HCT116 (cell line): ENCODE data around the gene MAN1A1. TPM values are rescaled to one million over a fixed set of nuclear protein-coding genes. Genes with fewer than 3 reads are reported as not detected.

Source experiments
- ATAC-seq: fragments of 200-7000 bp; cut with Tn5 transposase; 2 replicates; pipeline ENCODE4 v1.9.1; 2020; ENCODE audit warnings: mild to moderate bottlenecking, moderate library complexity
- BruUV-seq: library from RNA; stranded (reverse); fragments of 400-500 nt; replicated peaks from 2 replicates; lab custom pipeline; 2021; lab: Mats Ljungman, UMichigan
- CTCF ChIA-PET: fragments of 300-600 bp; sonication (Branson Sonifier 250); formaldehyde crosslinking; loops from one replicate; lab custom pipeline; 2021; ENCODE audit warnings: antibody characterized with exemption; lab: Charles Lee
- POLR2A ChIA-PET: fragments of 300-600, 350-600 bp; sonication (Branson Sonifier 250); formaldehyde crosslinking; loops from one replicate; lab custom pipeline; 2021; ENCODE audit warnings: antibody characterized with exemption; lab: Charles Lee
- RAD21 ChIA-PET, 2 experiments: fragments of 300-600 bp; sonication (Branson Sonifier 250); formaldehyde crosslinking; loops; one replicate each; lab custom pipeline; 2023; ENCODE audit warnings: low total read pairs in 2 of 2; ENCODE audit not compliant: uncharacterized antibody in 2 of 2, unreplicated experiment in 2 of 2, low non-redundant PET in 1 of 2; lab: Charles Lee
- DNase-seq: peaks from one replicate; pipeline ENCODE4 v3.0.0-alpha.2; 2010; ENCODE audit warnings: low read depth, low spot score
- H2AFZ ChIP-seq: fragments of 200-600 bp; shearing (Covaris generic), sonication (generic); 2 replicates; pipeline ENCODE4 v1.6.1; 2017; ENCODE audit warnings: low read depth, mixed run types, mixed read lengths, antibody characterized with exemption, low read length; ENCODE audit not compliant: poor library complexity, severe bottlenecking
- H3K27ac ChIP-seq: 2 replicates; pipeline ENCODE4 v1.5.1; 2012; ENCODE audit warnings: low read depth, low read length
- H3K27me3 ChIP-seq: fragments of 200-600 bp; sonication (generic); 2 replicates; pipeline ENCODE4 v1.6.1; 2016; ENCODE audit warnings: mixed run types, low read length, mixed read lengths; ENCODE audit not compliant: insufficient read depth
- H3K36me3 ChIP-seq, 2 experiments: fragments of 200-500 bp in 1 of 2; fragments of 200-600 bp in 1 of 2; sonication (Bioruptor generic) in 1 of 2; sonication (generic) in 1 of 2; 2 replicates each; pipeline versions ENCODE4 v1.5.1 to v1.6.1; 2014 to 2016; ENCODE audit warnings: low read length in 2 of 2, inconsistent platforms in 1 of 2, mixed read lengths in 1 of 2, mixed run types in 1 of 2; ENCODE audit not compliant: insufficient read depth in 2 of 2, control insufficient read depth in 1 of 2
- H3K4me1 ChIP-seq, 2 experiments: fragments of 200-600 bp in 1 of 2; sonication (generic) in 1 of 2; 2 replicates each; pipeline versions ENCODE4 v1.5.1 to v1.6.1; 2012 to 2017; ENCODE audit warnings: low read length in 2 of 2, inconsistent platforms in 1 of 2, mild to moderate bottlenecking in 1 of 2, mixed read lengths in 1 of 2, mixed run types in 1 of 2, moderate library complexity in 1 of 2; ENCODE audit not compliant: insufficient read depth in 2 of 2, control insufficient read depth in 1 of 2
- H3K4me2 ChIP-seq: fragments of 200-600 bp; sonication (generic); 2 replicates; pipeline ENCODE4 v1.6.1; 2017; ENCODE audit warnings: mixed run types, low read length, mixed read lengths
- H3K4me3 ChIP-seq, 2 experiments: fragments of 200-600 bp in 1 of 2; sonication (generic) in 1 of 2; replicated peaks in 1 of 2; 2 replicates each; pipeline ENCODE4 v1.5.1; 2011 to 2016; ENCODE audit warnings: low read length in 2 of 2, control low read depth in 1 of 2, low read depth in 1 of 2, mild to moderate bottlenecking in 1 of 2, mixed read lengths in 1 of 2, mixed run types in 1 of 2
- H3K79me2 ChIP-seq: fragments of 200-600 bp; sonication (generic); 2 replicates; pipeline ENCODE4 v1.6.1; 2017; ENCODE audit warnings: mild to moderate bottlenecking, mixed run types, low read length, moderate library complexity, mixed read lengths; ENCODE audit not compliant: insufficient read depth
- H3K9ac ChIP-seq: fragments of 200-600 bp; sonication (generic); 2 replicates; pipeline ENCODE4 v1.6.1; 2016; ENCODE audit warnings: low read length, mixed read lengths
- H3K9me2 ChIP-seq: fragments of 200-600 bp; sonication (generic), shearing (Covaris generic); 2 replicates; pipeline ENCODE4 v1.6.1; 2017; ENCODE audit warnings: mixed run types, mild to moderate bottlenecking, moderate library complexity; ENCODE audit not compliant: insufficient read depth
- H3K9me3 ChIP-seq, 2 experiments: fragments of 200-500 bp in 1 of 2; fragments of 200-600 bp in 1 of 2; sonication (Bioruptor generic) in 1 of 2; sonication (generic) in 1 of 2; 2 replicates each; pipeline ENCODE4 v1.6.1; 2014 to 2017; ENCODE audit warnings: low read length in 2 of 2, mixed read lengths in 2 of 2, inconsistent platforms in 1 of 2, low read depth in 1 of 2, mild to moderate bottlenecking in 1 of 2, mixed run types in 1 of 2, moderate library complexity in 1 of 2; ENCODE audit not compliant: control insufficient read depth in 1 of 2, insufficient read depth in 1 of 2
- H4K20me1 ChIP-seq: fragments of 200-600 bp; sonication (generic), shearing (Covaris generic); 2 replicates; pipeline ENCODE4 v1.6.1; 2017; ENCODE audit warnings: mixed run types, mild to moderate bottlenecking, moderate library complexity; ENCODE audit not compliant: insufficient read depth
- CBX3 ChIP-seq: IDR thresholded peaks from 2 replicates; pipeline ENCODE4 v1.6.1; 2012; ENCODE audit warnings: low read depth
- ELF1 ChIP-seq: IDR thresholded peaks from 2 replicates; pipeline ENCODE4 v1.6.1; 2012; ENCODE audit warnings: low read depth, borderline replicate concordance
- JUND ChIP-seq: IDR thresholded peaks from 2 replicates; pipeline ENCODE4 v1.6.1; 2012
- POLR2A ChIP-seq: IDR thresholded peaks from 2 replicates; pipeline ENCODE4 v1.7.0; 2011; ENCODE audit warnings: borderline replicate concordance; ENCODE audit not compliant: insufficient read depth, insufficient read length; ENCODE audit errors: extremely low read depth
- SRF ChIP-seq: IDR thresholded peaks from 2 replicates; pipeline ENCODE4 v1.6.1; 2012; ENCODE audit warnings: low read depth
- TCF7L2 ChIP-seq: IDR thresholded peaks from 2 replicates; pipeline ENCODE4 v1.7.0; 2011; ENCODE audit warnings: borderline replicate concordance, inconsistent platforms; ENCODE audit not compliant: insufficient read depth, insufficient read length; ENCODE audit errors: extremely low read depth
- ZFX ChIP-seq: fragments of 450-650 bp; IDR thresholded peaks from 2 replicates; pipeline ENCODE4 v1.6.1; 2017
- ZNF274 ChIP-seq: fragments of 200-500 bp; sonication (Bioruptor generic); IDR thresholded peaks from 2 replicates; pipeline ENCODE4 v1.6.1; 2014; ENCODE audit warnings: mild to moderate bottlenecking, low read depth, low read length, inconsistent platforms
- intact Hi-C: fragments of 100-400 bp; cut with micrococcal nuclease; formaldehyde crosslinking; loops from 2 replicates; pipeline ENCODE4 v1.10.0; 2022
- total RNA-seq: library from RNA; stranded (reverse); gene quantifications from one replicate; pipeline ENCODE4 v1.2.1, GENCODE V29; 2021; ENCODE audit not compliant: unreplicated experiment
- TF ChIP-seq, protein P1 (sequence below): IDR thresholded peaks from 2 replicates; pipeline ENCODE4 v1.6.1; 2012; ENCODE audit warnings: low read depth
- TF ChIP-seq, protein P2 (sequence below): IDR thresholded peaks from 2 replicates; pipeline ENCODE4 v1.6.1; 2012

MAN1A1 gene
- total RNA-seq, 1 experiment from 2014 or later, result 46.0 TPM

DNA sequence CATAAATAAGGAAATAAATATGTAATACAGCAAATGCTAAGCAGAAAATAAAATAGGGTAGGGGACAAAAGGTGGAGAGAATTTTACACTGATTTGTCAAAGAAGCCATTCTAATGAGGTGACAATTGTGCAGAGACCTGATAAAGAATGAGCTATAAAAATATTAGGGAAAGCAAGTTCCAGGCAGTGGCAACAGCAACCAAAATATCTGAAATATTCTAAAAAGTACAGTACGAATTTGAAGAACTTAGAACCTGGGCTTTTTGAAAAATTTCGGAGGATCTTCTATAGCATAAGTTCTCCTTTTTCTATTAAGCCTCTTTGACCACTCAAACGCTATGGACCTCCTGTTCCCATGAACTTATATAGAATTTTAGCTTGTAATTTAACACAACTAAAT, 173.1 kb downstream of the MAN1A1 start:
- Histone ChIP-seq H3K4me3 (no peak overlapping the region), H3K9me3 (no peaks in the 10 kb centered on the region), H3K4me2 (no peak overlapping the region), H3K27ac (no peak overlapping the region; the same call in 1 of the 2 replicates), H3K4me1 (peaks cover 14 to 64% of the 10 kb centered on the region in 2 experiments), H4K20me1 (no peaks in the 10 kb centered on the region), H3K27me3 (no peaks in the 10 kb centered on the region), H3K9ac (no peak overlapping the region), H3K79me2 (no peaks in the 10 kb centered on the region), H2AFZ (no peak overlapping the region), H3K36me3 (peaks cover 0 to 6% of the 10 kb centered on the region in 2 experiments; a peak in 1 of 4 replicates), H3K9me2 (no peaks in the 10 kb centered on the region)
- ATAC-seq, result no peak
- BruUV-seq, result no TSS peak
- ChIA-PET POLR2A (no interaction called here), RAD21 (no interaction called here), CTCF (no interaction called here)
- DNase-seq, result no peak
- TF ChIP-seq ZNF274 (no peak), TCF7L2 (no peak), ZFX (no peak), ELF1 (no peak), SRF (no peak), JUND (no peak), CBX3 (no peak), POLR2A (no peak)
- TF ChIP-seq, protein P1, sequence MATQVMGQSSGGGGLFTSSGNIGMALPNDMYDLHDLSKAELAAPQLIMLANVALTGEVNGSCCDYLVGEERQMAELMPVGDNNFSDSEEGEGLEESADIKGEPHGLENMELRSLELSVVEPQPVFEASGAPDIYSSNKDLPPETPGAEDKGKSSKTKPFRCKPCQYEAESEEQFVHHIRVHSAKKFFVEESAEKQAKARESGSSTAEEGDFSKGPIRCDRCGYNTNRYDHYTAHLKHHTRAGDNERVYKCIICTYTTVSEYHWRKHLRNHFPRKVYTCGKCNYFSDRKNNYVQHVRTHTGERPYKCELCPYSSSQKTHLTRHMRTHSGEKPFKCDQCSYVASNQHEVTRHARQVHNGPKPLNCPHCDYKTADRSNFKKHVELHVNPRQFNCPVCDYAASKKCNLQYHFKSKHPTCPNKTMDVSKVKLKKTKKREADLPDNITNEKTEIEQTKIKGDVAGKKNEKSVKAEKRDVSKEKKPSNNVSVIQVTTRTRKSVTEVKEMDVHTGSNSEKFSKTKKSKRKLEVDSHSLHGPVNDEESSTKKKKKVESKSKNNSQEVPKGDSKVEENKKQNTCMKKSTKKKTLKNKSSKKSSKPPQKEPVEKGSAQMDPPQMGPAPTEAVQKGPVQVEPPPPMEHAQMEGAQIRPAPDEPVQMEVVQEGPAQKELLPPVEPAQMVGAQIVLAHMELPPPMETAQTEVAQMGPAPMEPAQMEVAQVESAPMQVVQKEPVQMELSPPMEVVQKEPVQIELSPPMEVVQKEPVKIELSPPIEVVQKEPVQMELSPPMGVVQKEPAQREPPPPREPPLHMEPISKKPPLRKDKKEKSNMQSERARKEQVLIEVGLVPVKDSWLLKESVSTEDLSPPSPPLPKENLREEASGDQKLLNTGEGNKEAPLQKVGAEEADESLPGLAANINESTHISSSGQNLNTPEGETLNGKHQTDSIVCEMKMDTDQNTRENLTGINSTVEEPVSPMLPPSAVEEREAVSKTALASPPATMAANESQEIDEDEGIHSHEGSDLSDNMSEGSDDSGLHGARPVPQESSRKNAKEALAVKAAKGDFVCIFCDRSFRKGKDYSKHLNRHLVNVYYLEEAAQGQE, result no peak
- TF ChIP-seq, protein P2, sequence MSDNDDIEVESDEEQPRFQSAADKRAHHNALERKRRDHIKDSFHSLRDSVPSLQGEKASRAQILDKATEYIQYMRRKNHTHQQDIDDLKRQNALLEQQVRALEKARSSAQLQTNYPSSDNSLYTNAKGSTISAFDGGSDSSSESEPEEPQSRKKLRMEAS, result no peak
- intact Hi-C loops, result no loop called here
